Activated CD8-positive, alpha-beta memory T cell treated with anti-CD3 and anti-CD28 coated beads, Interleukin-2, amount 50 U/mL, for 1 hour (primary cell): ENCODE results near the gene ZNF630.
"Not testable (repeated sequence)": the region's sequence is repeated elsewhere in the genome, so short reads cannot be mapped to it uniquely, and the experiment has no call there.

Experiments
- DNase-seq: peaks from one replicate; pipeline ENCODE4 v3.0.0-alpha.2; 2020; ENCODE audit errors: extremely low read depth

The ZNF630 gene

GRCh38 chrX:48071064-48071985, at the start of gene ZNF630:
Gene ZNF630 (minus strand): TSS chrX:48071640. CDS start chrX:48066886, 4,754 bp downstream.
- peak; percentile 26 for DNase-seq

- no peak for DNase-seq
These were observed 36.3 kb upstream of the ZNF630 start for GRCh38 chrX:48107717-48108116.

- DNase-seq: no peak
These were observed 31.5 kb upstream of the ZNF630 start for GRCh38 chrX:48102874-48103374.

- DNase-seq: no peak
These were observed 30.0 kb upstream of the ZNF630 start for GRCh38 chrX:48101443-48101842.

GRCh38 chrX:48092558-48092957, 21.1 kb upstream of the ZNF630 start:
- not testable (repeated sequence) for DNase-seq

GRCh38 chrX:48090123-48090522, 18.7 kb upstream of the ZNF630 start:
- no peak for DNase-seq

GRCh38 chrX:48086082-48086481, 14.6 kb upstream of the ZNF630 start:
- DNase-seq: no peak

- no peak for DNase-seq
These were observed 12.3 kb upstream of the ZNF630 start for GRCh38 chrX:48083706-48084105.

- no peak for DNase-seq
These were observed 11.8 kb upstream of the ZNF630 start for GRCh38 chrX:48083212-48083611.

- DNase-seq: no peak
These were observed 4.9 kb upstream of the ZNF630 start for GRCh38 chrX:48076343-48076742.

- no peak for DNase-seq
These were observed 656 bp upstream of the ZNF630 start for GRCh38 chrX:48071986-48072605.

- no peak for DNase-seq
These were observed 3.1 kb downstream of the ZNF630 start for GRCh38 chrX:48068096-48068887.

- DNase-seq: no peak
These were observed 7.2 kb downstream of the ZNF630 start for GRCh38 chrX:48064261-48064660.

GRCh38 chrX:48059296-48059639, 12.2 kb downstream of the ZNF630 start:
- no peak for DNase-seq

GRCh38 chrX:48058621-48059295, 12.7 kb downstream of the ZNF630 start:
- no peak for DNase-seq

GRCh38 chrX:48046846-48047245, 24.6 kb downstream of the ZNF630 start:
- DNase-seq: no peak

GRCh38 chrX:48045410-48046311, 25.8 kb downstream of the ZNF630 start:
- no peak for DNase-seq

- DNase-seq: no peak
These were observed 28.4 kb downstream of the ZNF630 start for GRCh38 chrX:48043056-48043455.

GRCh38 chrX:48035891-48036290, 35.5 kb downstream of the ZNF630 start:
- DNase-seq: no peak

GRCh38 chrX:48030641-48031173, 40.7 kb downstream of the ZNF630 start:
- not testable (repeated sequence) for DNase-seq
